Measurements from ENCODE around the gene RNF17. TPM values are rescaled to one million over a fixed set of nuclear protein-coding genes. Genes with fewer than 3 reads are reported as not detected.

The RNF17 gene
- total and polyA plus RNA-seq, 2 of the 8 experiments (the other 6 are each of a cell fraction or from before 2014, with no cell fraction given), result not detected

DNA sequence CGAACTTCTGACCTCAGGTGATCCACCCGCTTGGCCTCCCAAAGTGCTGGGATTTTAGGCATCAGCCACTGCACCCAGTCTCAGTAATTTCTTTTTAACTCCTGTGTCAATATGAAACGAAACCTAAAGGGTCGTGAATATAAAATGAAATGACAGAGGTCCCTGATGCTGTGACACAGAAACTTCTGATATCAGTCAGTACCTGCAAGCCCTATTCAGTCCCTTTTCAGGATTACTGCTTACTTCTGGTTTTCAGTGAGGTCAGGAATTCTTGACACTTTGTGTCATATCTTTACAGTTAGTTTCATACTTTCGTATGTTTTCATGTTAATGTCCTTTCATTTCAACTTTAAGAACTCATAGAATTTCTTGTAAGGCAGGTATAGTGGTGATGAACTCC, 58.7 kb downstream of the RNF17 start:
- no peaks in the 10 kb centered on the region for H3K27me3 ChIP-seq (replicated peaks in 1 of 4; ENCODE audit: control insufficient read depth in 3 of 4, extremely low read depth in 1 of 4, insufficient read depth in 3 of 4, low read length in 3 of 4)
- H3K4me2 ChIP-seq (ENCODE audit: insufficient read depth in 1 of 2, low read depth in 2 of 2, low read length in 2 of 2), result no peak overlapping the region
- DNase-seq (ENCODE audit: low read depth in 1 of 2, low spot score in 2 of 2), result no peak
- H3K27ac ChIP-seq (ENCODE audit: low read depth, low read length), result no peak overlapping the region
- no peak overlapping the region for H2AFZ ChIP-seq (ENCODE audit: low read length)
- H2BK15ac ChIP-seq (ENCODE audit: low read length), result no peak overlapping the region
- H4K5ac ChIP-seq (ENCODE audit: insufficient read length, low read depth, low read length), result no peak overlapping the region
- H3K18ac ChIP-seq (ENCODE audit: extremely low read depth, low read length), result no peak overlapping the region
- H3K36me3 ChIP-seq (ENCODE audit: control insufficient read depth in 2 of 4, insufficient read depth in 4 of 4, low read length in 3 of 4), result no peaks in the 10 kb centered on the region
- no peak overlapping the region for H3K9ac ChIP-seq (replicated peaks in 1 of 4; ENCODE audit: extremely low read depth in 1 of 4, low read depth in 3 of 4, low read length in 3 of 4)
- POLR2A ChIA-PET (ENCODE audit: partially characterized antibody), result no interaction called here
- H3K23me2 ChIP-seq (ENCODE audit: low read depth, low read length), result no peaks in the 10 kb centered on the region
- H2BK5ac ChIP-seq (ENCODE audit: low read depth, low read length), result no peak overlapping the region
- no peak overlapping the region for H3K56ac ChIP-seq (replicated peaks; ENCODE audit: insufficient read length, low read depth, low read length)
- no peaks in the 10 kb centered on the region for H3K79me2 ChIP-seq (ENCODE audit: control insufficient read depth in 1 of 2, insufficient read depth in 2 of 2, low read length in 2 of 2)
- H3K4me1 ChIP-seq (replicated peaks in 1 of 4; ENCODE audit: control insufficient read depth in 3 of 4, insufficient read depth in 4 of 4, low read length in 3 of 4), result no peaks in the 10 kb centered on the region
- no peak overlapping the region for H3K14ac ChIP-seq (ENCODE audit: insufficient read length)
- no peak overlapping the region for H4K91ac ChIP-seq (replicated peaks; ENCODE audit: insufficient read length, low read length)
- FAIRE-seq, result no peak
- H4K20me1 ChIP-seq (replicated peaks in 1 of 2; ENCODE audit: control insufficient read depth in 1 of 2, insufficient read depth in 2 of 2, low read length in 2 of 2), result no peaks in the 10 kb centered on the region
- peaks cover 5% of the 10 kb centered on the region in 2 experiments; a peak in 3 of 4 replicates for H3K9me3 ChIP-seq (ENCODE audit: insufficient read depth in 2 of 2, low read depth in 1 of 2, low read length in 1 of 2)
- no peak overlapping the region for H2BK20ac ChIP-seq (ENCODE audit: low read length)
- WGBS, 2 experiments (ENCODE audit: extremely low coverage in 1 of 2, insufficient coverage in 1 of 2, insufficient read length in 1 of 2, insufficient replicate concordance in 2 of 2, low coverage in 1 of 2, low lambda C conversion rate in 2 of 2, missing lambda C conversion rate in 1 of 2), result 86% methylated on average over 5 of the region's 5 CpGs; no CpG with 5 or more reads in 1 of the 2 experiments
- no peak overlapping the region for H2BK12ac ChIP-seq (ENCODE audit: low read depth, low read length)
- H2AK5ac ChIP-seq (ENCODE audit: low read depth, low read length), result no peak overlapping the region
- no peak overlapping the region for H4K8ac ChIP-seq (ENCODE audit: extremely low read depth, insufficient read depth, low read length)
- H3K4ac ChIP-seq (replicated peaks; ENCODE audit: insufficient read length, low read depth, low read length), result no peak overlapping the region
- CTCF ChIA-PET (ENCODE audit: partially characterized antibody), result interaction anchor here (0.6 kb wide), 1 partner anchor 207 kb away, joined by 3 read pairs; no protein-coding TSS in a partner anchor
- H2BK120ac ChIP-seq (replicated peaks; ENCODE audit: low read depth, low read length), result no peak overlapping the region
- TF ChIP-seq ZNF274 (IDR thresholded peaks at IDR 0.05; ENCODE audit: borderline replicate concordance, extremely low read depth, low read length), result no peak
- TF ChIP-seq, protein P1, sequence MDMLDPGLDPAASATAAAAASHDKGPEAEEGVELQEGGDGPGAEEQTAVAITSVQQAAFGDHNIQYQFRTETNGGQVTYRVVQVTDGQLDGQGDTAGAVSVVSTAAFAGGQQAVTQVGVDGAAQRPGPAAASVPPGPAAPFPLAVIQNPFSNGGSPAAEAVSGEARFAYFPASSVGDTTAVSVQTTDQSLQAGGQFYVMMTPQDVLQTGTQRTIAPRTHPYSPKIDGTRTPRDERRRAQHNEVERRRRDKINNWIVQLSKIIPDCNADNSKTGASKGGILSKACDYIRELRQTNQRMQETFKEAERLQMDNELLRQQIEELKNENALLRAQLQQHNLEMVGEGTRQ (IDR thresholded peaks at IDR 0.05; ENCODE audit: low read length), result no peak
- no peak for TF ChIP-seq RFX5 (IDR thresholded peaks at IDR 0.05; ENCODE audit: borderline replicate concordance, low read depth, low read length)
- TF ChIP-seq, protein P2, sequence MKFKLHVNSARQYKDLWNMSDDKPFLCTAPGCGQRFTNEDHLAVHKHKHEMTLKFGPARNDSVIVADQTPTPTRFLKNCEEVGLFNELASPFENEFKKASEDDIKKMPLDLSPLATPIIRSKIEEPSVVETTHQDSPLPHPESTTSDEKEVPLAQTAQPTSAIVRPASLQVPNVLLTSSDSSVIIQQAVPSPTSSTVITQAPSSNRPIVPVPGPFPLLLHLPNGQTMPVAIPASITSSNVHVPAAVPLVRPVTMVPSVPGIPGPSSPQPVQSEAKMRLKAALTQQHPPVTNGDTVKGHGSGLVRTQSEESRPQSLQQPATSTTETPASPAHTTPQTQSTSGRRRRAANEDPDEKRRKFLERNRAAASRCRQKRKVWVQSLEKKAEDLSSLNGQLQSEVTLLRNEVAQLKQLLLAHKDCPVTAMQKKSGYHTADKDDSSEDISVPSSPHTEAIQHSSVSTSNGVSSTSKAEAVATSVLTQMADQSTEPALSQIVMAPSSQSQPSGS (IDR thresholded peaks at IDR 0.05; ENCODE audit: low read length), result no peak
- TF ChIP-seq BACH1 (IDR thresholded peaks at IDR 0.05; ENCODE audit: low read length), result no peak
- no peak for TF ChIP-seq KDM4A (IDR thresholded peaks at IDR 0.05; ENCODE audit: low read depth, low read length, severe bottlenecking)
- TF ChIP-seq GABPA (IDR thresholded peaks at IDR 0.05; ENCODE audit: borderline replicate concordance, insufficient read depth, low read length), result no peak
- H3K79me1 ChIP-seq (ENCODE audit: low read depth, low read length), result no peaks in the 10 kb centered on the region
- H3K4me3 ChIP-seq (ENCODE audit: extremely low read depth in 1 of 4, insufficient read depth in 2 of 4, low read depth in 3 of 4, low read length in 4 of 4), result no peak overlapping the region
- no peak overlapping the region for H3K23ac ChIP-seq (ENCODE audit: insufficient read length)
